ENCODE data around the gene RNU1-3. TPM values are rescaled to one million over a fixed set of nuclear protein-coding genes. Genes with fewer than 3 reads are reported as not detected.
"Not testable (repeated sequence)": the region's sequence is repeated elsewhere in the genome, so short reads cannot be mapped to it uniquely, and the experiment has no call there.

The RNU1-3 gene
- total and polyA plus RNA-seq, 2 donors: under 0.01 TPM; not detected in 1

DNA sequence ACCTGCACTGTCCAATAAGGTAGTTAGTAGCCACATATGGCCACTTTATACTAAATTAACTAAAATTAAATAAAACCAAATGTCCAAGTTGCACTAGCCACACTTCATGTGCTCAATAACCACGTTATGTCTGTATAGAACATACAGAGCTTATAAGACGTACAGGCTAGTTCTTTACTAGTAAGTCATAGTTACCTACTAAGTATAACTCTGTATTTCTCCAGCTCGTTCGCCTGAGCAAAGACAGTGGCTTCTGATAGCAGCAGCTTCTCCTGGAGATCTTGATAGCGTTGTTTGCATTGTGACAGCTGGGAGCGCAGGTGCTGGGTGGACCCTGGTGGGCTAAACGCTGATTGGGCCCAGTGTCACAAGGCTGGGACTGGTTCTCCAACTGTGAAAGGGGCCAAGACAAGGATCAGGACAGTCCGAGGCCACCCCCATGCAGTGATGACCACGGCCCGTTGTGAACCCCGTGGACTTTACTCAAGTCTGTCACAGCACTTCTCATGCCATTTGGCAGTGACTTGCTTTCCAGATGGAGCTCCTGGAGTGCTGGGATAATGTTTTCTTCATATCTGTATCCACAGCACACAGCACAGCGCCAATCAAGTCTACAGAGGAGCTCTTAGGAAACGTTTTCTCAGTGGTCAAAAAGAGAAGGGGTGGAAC is 20.5 kb upstream of the RNU1-3 start:
- WGBS: 81% methylated on average over 13 of the region's 13 CpGs

DNA sequence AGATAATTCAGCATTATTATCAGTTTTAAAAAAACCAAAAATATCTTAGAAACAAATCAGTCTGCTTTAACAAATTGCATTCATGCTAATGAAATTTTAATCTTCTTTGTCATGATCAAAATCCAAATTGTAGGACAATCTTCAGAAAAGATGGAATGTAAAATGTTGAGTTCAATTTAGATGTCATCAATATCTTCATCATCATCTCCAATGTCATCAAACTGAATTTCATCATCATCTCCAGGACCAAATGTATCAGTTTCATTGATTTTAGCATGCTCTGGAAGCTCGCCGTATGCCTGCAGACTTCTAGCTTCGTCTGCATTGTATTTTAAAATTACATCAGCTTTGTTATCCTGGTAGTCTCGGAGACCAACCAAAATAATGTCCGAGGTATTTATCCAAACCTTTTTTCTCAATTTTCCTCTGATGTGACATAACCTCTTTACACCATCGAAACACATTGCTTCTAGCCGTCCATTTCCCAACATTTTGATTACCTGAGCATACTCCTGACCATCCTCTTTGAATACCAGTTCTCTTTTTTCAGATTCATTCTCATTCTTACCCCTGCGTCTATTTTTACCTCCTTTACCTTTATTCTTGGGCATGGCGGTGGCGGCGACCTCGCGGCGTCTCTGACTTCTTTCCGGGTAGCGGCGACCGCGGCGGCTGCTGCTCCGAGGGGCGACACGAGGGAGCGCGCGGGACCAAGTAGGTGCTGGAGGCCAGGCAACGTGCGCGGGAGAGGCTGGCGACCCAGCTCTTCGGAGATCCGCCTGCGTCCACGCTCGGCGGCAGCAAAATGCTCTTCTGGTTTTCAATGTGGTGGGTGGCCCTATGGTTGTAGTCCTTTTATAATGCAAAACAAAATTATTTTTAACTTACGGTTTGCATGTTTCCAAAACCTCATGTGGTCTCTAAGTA is 19.0 kb upstream of the RNU1-3 start:
- not testable (repeated sequence) for DNase-seq (ENCODE audit: extremely low spot score); H3K36me3 ChIP-seq (ENCODE audit: insufficient read depth); H3K4me3 ChIP-seq (ENCODE audit: low read depth, low read length); H3K27ac ChIP-seq (ENCODE audit: low read depth); H3K4me1 ChIP-seq (ENCODE audit: insufficient read depth)
- WGBS: 30% methylated on average over 30 of the region's 37 CpGs

More for the DNA sequence above, 20.5 kb upstream of the RNU1-3 start:
- not testable (repeated sequence) for H3K4me1 ChIP-seq (ENCODE audit: insufficient read depth); H3K36me3 ChIP-seq (ENCODE audit: insufficient read depth); H3K27ac ChIP-seq (ENCODE audit: low read depth); DNase-seq (ENCODE audit: extremely low spot score); H3K4me3 ChIP-seq (ENCODE audit: low read depth, low read length)

DNA sequence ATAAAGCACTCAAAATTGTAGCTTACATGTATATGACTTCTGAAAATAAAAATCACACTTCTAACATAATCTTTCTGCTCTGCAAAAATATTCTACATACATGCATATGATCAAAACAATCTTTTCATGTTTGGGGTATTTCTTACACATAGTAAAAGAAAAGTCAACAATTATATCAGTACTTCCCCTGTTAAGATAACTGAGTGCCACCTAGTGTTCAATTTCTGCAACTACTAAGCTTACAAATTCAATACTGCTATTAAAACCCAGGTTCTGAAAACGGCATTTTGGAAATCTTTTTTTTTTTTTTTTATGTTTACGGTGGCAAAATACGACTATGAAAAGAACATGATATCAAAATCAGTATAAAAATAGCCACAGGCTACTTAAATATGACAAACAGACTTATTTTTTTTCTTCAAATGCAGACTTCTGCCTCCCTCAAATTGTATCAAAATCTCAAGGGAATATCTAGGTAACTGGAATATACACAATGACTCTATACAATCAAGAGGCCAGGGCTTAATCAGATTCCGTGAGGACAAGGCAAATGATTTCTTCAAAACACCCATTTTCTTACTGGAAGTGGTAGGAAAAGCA is 18.1 kb upstream of the RNU1-3 start:
- not testable (repeated sequence) for H3K4me1 ChIP-seq (ENCODE audit: insufficient read depth); H3K36me3 ChIP-seq (ENCODE audit: insufficient read depth); H3K4me3 ChIP-seq (ENCODE audit: low read depth, low read length); H3K27ac ChIP-seq (ENCODE audit: low read depth); DNase-seq (ENCODE audit: extremely low spot score)
- WGBS: 0% methylated on average over 3 of the region's 4 CpGs

DNA sequence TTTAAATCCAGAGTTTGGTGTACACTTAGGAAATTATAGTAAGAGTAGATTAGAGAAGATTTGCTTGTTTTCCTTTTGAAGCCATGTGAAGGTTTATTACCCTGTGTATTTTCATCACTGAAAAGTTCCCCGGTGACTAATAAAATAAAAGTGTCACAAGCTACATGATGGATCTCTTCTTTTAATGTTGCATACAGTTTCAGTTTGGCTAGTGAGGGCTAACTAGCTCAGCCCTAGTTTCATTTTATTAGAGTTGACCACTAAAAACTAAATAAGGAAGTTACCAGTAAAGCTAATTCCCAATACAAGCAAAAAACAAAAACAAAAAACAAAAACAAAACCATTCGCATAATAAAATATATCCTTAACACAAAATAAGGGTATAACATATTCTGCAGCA is 17.4 kb upstream of the RNU1-3 start:
- H3K27ac ChIP-seq (ENCODE audit: low read depth); DNase-seq (ENCODE audit: extremely low spot score); H3K4me1 ChIP-seq (ENCODE audit: insufficient read depth); H3K4me3 ChIP-seq (ENCODE audit: low read depth, low read length); H3K36me3 ChIP-seq (ENCODE audit: insufficient read depth): not testable (repeated sequence)
- 10% methylated on average over 1 of the region's 2 CpGs for WGBS

DNA sequence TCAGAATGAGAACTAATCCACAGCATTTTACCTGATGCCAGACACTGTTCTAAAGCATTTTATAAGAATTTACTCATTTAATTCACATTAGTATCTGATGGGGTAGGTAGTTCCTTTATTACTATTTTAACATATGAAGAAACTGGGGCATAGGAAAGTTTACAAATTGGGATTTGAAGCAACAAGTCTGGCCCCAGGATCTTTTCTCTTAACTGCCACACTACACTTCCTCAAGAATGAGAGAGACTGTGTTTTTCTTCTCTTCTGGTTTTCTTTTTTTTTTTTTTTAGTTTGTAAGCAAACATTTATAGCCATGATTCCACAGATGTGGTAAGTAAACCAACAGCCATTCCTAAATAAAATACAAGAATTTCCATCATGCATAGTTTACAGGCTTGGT is 16.1 kb upstream of the RNU1-3 start:
- not testable (repeated sequence) for H3K27ac ChIP-seq (ENCODE audit: low read depth); H3K36me3 ChIP-seq (ENCODE audit: insufficient read depth); H3K4me3 ChIP-seq (ENCODE audit: low read depth, low read length); H3K4me1 ChIP-seq (ENCODE audit: insufficient read depth); DNase-seq (ENCODE audit: extremely low spot score)

DNA sequence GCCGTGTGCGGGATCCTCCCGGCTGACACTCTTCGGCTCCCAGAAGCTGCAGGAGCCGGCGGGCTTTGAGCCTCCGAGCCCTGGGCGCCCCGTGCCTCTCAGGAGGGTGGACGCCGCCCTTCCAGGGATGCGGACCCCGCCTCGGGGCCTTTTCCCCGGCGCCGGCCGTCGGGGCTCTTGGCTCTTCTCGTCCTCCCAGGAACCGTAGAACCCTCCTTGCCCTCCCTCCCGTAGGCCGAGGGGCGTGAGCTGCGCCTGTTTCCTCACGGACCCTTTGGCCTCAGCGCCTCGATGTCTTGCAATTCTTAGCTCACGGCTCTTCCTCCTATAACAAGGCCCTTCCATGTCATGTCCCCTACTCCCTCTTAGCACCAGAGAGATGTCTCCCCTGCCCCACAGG is 13.6 kb upstream of the RNU1-3 start:
- H3K4me3 ChIP-seq (ENCODE audit: low read depth, low read length); DNase-seq (ENCODE audit: extremely low spot score); H3K27ac ChIP-seq (ENCODE audit: low read depth); H3K36me3 ChIP-seq (ENCODE audit: insufficient read depth); H3K4me1 ChIP-seq (ENCODE audit: insufficient read depth): not testable (repeated sequence)
- 27% methylated on average over 18 of the region's 29 CpGs for WGBS

DNA sequence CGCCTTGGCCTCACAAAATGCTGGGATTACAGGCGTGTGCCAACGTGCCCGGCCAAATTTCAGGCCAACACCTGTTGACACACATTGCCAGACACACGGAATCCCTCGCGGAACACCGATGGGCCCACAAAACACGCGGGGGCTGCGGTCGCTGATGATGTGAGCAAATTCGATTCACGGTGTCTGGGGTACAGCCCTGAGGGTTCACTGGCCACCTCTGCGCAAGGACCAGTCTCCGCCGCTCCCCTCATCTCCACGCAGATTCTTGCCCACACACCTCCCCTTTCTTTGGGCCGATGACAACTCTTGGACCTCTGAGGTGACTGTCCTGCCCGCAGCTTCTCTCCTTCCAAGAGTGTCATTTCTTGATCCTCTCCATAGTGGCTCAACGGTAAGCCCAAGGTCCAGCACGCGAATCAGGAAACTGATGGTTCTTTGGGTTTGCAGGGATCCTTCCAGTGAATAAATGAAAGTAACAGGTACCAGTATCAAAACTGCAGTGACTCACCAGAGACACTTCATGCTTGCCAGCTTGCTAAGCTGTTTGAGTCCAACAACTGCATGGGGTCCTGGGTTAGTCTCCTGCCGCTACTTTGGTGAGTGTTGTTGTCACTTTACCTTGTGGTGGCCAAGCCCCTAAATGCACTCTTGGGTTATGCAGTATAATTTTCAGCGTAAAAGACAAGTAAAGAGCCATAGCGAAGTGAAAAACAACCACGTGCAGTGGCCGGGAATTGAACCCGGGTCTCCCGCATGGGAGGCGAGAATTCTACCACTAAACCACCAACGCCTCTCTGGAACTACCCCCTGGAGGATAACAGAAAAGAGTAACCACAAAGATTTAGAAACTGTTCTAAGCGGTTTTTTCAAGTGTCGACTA is 11.0 kb upstream of the RNU1-3 start:
- WGBS: 68% methylated on average over 34 of the region's 34 CpGs
- H3K4me1 ChIP-seq (ENCODE audit: insufficient read depth): no peaks in the 10 kb centered on the region
- H3K36me3 ChIP-seq (ENCODE audit: insufficient read depth): no peaks in the 10 kb centered on the region
- H3K27ac ChIP-seq (ENCODE audit: low read depth): no peak overlapping the region
- no peak for DNase-seq (ENCODE audit: extremely low spot score)
- no peak overlapping the region for H3K4me3 ChIP-seq (ENCODE audit: low read depth, low read length)

DNA sequence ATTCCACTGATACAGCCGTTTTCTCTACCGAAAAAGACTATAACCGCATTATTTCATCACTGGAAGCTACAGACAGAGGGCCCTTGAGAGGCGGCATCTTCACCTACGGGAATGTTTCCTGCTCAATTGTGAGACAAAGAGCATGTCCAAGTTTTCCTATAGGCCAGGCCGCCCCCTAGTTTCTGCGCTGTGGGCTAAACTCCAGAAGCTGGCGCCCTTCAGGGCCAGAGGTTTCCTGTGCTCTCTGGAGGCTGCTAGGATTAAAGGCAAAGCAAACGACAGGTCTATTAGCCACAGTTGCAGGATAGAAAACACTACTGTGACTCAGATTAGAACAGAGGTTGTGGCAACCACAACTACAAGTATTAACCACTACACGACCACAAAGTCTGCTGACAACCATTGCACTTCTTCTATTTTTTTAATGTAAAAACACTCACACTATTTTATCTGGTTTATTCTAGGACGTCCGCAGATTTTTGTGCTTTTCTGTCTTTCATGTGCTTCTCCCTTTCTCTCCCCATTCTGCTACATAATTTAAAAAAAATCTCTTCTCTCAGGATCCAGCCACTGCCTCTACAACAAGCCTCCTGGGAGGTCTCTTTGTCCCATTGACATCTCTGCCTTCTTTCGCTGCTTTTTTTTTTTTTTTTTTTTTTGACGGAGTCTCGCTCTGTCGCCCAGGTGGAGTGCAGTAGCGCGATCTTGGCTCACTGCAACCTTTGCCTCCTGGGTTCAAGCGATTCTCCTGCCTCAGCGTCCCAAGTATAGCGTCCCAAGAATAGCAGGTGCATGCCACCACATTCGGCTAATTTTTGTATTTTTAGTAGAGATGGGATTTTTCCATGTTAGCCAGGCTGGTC is 10.1 kb upstream of the RNU1-3 start:
- H3K27ac ChIP-seq (ENCODE audit: low read depth); H3K4me3 ChIP-seq (ENCODE audit: low read depth, low read length); DNase-seq (ENCODE audit: extremely low spot score); H3K36me3 ChIP-seq (ENCODE audit: insufficient read depth); H3K4me1 ChIP-seq (ENCODE audit: insufficient read depth): not testable (repeated sequence)
- WGBS: 67% methylated on average over 22 of the region's 22 CpGs

DNA sequence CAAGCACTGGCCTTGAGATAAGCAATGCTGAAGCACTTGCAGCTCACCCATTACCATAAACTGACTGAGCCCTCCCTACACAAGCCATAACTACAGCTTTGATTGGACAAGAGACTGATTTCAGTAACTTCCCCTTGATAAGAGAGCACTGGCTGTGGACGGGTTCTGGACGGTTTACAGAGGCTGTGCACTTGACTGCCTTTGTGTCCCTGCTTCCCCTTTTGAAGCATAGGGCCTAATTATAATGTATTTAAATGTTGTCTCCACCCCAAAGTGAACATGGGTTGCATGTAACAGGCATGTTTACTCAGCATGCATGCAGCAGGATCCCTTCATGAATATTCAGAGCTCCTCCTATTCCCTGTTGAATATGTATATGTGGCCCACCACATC is 8.4 kb upstream of the RNU1-3 start:
- not testable (repeated sequence) for H3K36me3 ChIP-seq (ENCODE audit: insufficient read depth); H3K27ac ChIP-seq (ENCODE audit: low read depth); H3K4me3 ChIP-seq (ENCODE audit: low read depth, low read length); H3K4me1 ChIP-seq (ENCODE audit: insufficient read depth); DNase-seq (ENCODE audit: extremely low spot score)
- no CpG with 5 or more reads among the region's 2 CpGs for WGBS

DNA sequence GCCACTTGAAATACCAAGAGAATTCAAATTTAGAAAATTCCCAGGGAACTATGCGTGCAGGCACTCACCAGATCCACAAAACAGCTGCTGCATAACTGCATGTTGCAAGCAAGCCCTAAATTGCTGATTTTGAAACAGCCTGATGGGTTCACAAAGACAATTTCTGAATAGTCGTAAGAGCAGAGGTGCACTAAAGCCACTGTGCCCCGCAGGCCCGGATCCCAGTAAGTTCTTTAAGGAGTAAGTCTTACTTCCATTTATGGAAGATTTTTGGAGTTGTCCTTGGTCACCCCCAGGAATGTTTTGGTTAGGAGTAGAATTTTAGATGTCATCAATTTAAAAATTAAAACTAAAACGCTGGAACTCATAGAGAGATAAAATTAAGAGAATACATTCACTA is 7.2 kb upstream of the RNU1-3 start:
- H3K36me3 ChIP-seq (ENCODE audit: insufficient read depth); DNase-seq (ENCODE audit: extremely low spot score); H3K27ac ChIP-seq (ENCODE audit: low read depth); H3K4me3 ChIP-seq (ENCODE audit: low read depth, low read length); H3K4me1 ChIP-seq (ENCODE audit: insufficient read depth): not testable (repeated sequence)
- WGBS: 37% methylated on average over 4 of the region's 5 CpGs

DNA sequence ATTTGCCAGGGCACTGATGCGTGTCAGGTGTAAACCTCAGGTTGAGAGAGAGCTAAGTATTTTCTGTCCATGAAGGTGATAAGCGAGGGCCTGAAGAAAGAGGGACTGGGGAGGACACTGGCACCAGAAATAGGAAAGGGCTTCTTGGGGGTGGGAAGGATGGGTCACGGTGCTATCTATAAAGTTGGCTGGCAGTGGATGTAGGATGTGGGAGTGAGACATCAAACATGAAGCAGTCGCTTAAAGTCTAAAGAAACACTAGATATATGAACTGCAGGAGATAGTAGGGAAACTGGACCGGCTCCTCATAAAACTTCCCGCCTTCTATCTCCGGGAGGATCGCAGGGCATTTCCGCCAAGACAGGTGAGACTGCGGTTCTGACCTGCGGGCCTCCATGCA is 912 bp downstream of the RNU1-3 start:
- not testable (repeated sequence) for H3K4me1 ChIP-seq (ENCODE audit: insufficient read depth); DNase-seq (ENCODE audit: extremely low spot score)
- no CpG with 5 or more reads among the region's 11 CpGs for WGBS

DNA sequence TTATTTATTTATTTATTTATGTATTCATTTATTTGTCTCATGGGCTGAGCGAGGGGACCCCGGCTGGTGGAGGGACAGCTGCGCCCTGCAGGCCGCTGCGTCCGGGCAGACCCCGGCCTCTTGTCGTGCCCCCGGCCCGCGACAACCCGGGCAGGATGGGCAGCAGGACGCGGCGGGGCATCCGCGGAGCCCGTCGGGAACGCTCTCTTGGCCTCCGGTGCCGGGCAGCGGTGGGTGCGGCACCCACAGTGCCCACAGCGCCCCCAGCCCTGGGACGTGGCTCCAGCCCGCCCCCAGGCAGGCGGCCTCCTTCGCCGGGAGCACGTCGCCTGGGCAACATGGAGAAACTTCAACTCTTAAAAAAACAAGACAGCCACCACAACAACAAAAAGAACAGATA is 8.5 kb downstream of the RNU1-3 start:
- not testable (repeated sequence) for H3K36me3 ChIP-seq (ENCODE audit: insufficient read depth); H3K27ac ChIP-seq (ENCODE audit: low read depth); DNase-seq (ENCODE audit: extremely low spot score); H3K4me3 ChIP-seq (ENCODE audit: low read depth, low read length); H3K4me1 ChIP-seq (ENCODE audit: insufficient read depth)
- WGBS: 94% methylated on average over 16 of the region's 32 CpGs

More for the DNA sequence above, 912 bp downstream of the RNU1-3 start:
- H3K4me3 ChIP-seq (ENCODE audit: low read depth, low read length); H3K27ac ChIP-seq (ENCODE audit: low read depth); H3K36me3 ChIP-seq (ENCODE audit: insufficient read depth): not testable (repeated sequence)
